8988T (cell line): ENCODE measurements around the gene TSNAXIP1.
A peak's percentile ranks its signal among the peaks of the same experiment; 100 is the strongest.
"Not testable (repeated sequence)": the region's sequence is repeated elsewhere in the genome, so short reads cannot be mapped to it uniquely, and the experiment has no call there.

Experiments used
- DNase-seq: peaks from one replicate; pipeline ENCODE4 v3.0.0; 2011

The TSNAXIP1 gene

GRCh38 chr16:67786491-67786890 lies 20.2 kb upstream of the TSNAXIP1 start:
- DNase-seq = no peak

GRCh38 chr16:67790071-67790470 lies 16.6 kb upstream of the TSNAXIP1 start:
- no peak for DNase-seq

- DNase-seq = no peak
Measured at GRCh38 chr16:67796099-67796718, 10.5 kb upstream of the TSNAXIP1 start.

GRCh38 chr16:67800338-67800926 lies 6.3 kb upstream of the TSNAXIP1 start:
- DNase-seq = no peak

- DNase-seq = no peak
Measured at GRCh38 chr16:67801241-67801640, 5.4 kb upstream of the TSNAXIP1 start.

GRCh38 chr16:67801883-67802282 lies 4.8 kb upstream of the TSNAXIP1 start:
- no peak for DNase-seq

- no peak for DNase-seq
Measured at GRCh38 chr16:67803894-67804293, 2.8 kb upstream of the TSNAXIP1 start.

- DNase-seq = no peak
Measured at GRCh38 chr16:67804853-67805542, 1.7 kb upstream of the TSNAXIP1 start.

- no peak for DNase-seq
Measured at GRCh38 chr16:67805718-67806427, 816 bp upstream of the TSNAXIP1 start.

GRCh38 chr16:67807148-67807682 lies 526 bp downstream of the TSNAXIP1 start:
- DNase-seq = no peak

- no peak for DNase-seq
Measured at GRCh38 chr16:67811899-67812298, 5.2 kb downstream of the TSNAXIP1 start.

- no peak for DNase-seq
Measured at GRCh38 chr16:67814567-67814966, 7.9 kb downstream of the TSNAXIP1 start.

GRCh38 chr16:67820608-67821259 lies 14.0 kb downstream of the TSNAXIP1 start:
- DNase-seq = no peak

- DNase-seq = no peak
Measured at GRCh38 chr16:67822511-67822910, 15.8 kb downstream of the TSNAXIP1 start.

GRCh38 chr16:67825119-67825518 lies 18.4 kb downstream of the TSNAXIP1 start:
- no peak for DNase-seq

- DNase-seq = no peak
Measured at GRCh38 chr16:67825906-67826305, 19.2 kb downstream of the TSNAXIP1 start.

- peak; percentile 5 for DNase-seq
Measured at GRCh38 chr16:67828651-67829050, 22.0 kb downstream of the TSNAXIP1 start.

GRCh38 chr16:67833030-67833414 lies 26.3 kb downstream of the TSNAXIP1 start:
- peak; percentile 64 for DNase-seq

GRCh38 chr16:67833415-67834241 lies 26.9 kb downstream of the TSNAXIP1 start:
- DNase-seq = peak; percentile 99

GRCh38 chr16:67834242-67834614 lies 27.5 kb downstream of the TSNAXIP1 start:
- no peak for DNase-seq

GRCh38 chr16:67837190-67837589 lies 30.5 kb downstream of the TSNAXIP1 start:
- DNase-seq = not testable (repeated sequence)

GRCh38 chr16:67837811-67838210 lies 31.1 kb downstream of the TSNAXIP1 start:
- no peak for DNase-seq
